Mucosa of descending colon (tissue), 3 donors: Measurements from ENCODE around the gene LGMN. TPM values are rescaled to one million over a fixed set of nuclear protein-coding genes. Genes with fewer than 3 reads are reported as not detected.
"Not testable (repeated sequence)": the region's sequence is repeated elsewhere in the genome, so short reads cannot be mapped to it uniquely, and the experiment has no call there.

ENCODE experiments used
- ATAC-seq: fragments of 200-7000 bp; cut with Tn5 transposase; one replicate; pipeline ENCODE4 v1.9.1; 2020; ENCODE audit warnings: mild to moderate bottlenecking, moderate library complexity
- DNase-seq, 3 donors: peaks; one replicate each; pipeline ENCODE4 v3.0.0-alpha.2; 2020
- H3K36me3 ChIP-seq: fragments of 200-600 bp; one replicate; pipeline ENCODE4 v1.8.0; 2021; ENCODE audit warnings: low read depth, mild to moderate bottlenecking
- H3K4me1 ChIP-seq: fragments of 200-600 bp; one replicate; pipeline ENCODE4 v1.8.0; 2021; ENCODE audit warnings: low read depth, mild to moderate bottlenecking
- H3K4me3 ChIP-seq: fragments of 200-600 bp; one replicate; pipeline ENCODE4 v1.8.0; 2021; ENCODE audit warnings: mild to moderate bottlenecking
- H3K9me3 ChIP-seq: fragments of 200-600 bp; one replicate; pipeline ENCODE4 v1.8.0; 2021; ENCODE audit warnings: mild to moderate bottlenecking
- CTCF ChIP-seq: fragments of 200-600 bp; IDR thresholded peaks from one replicate; pipeline ENCODE4 v1.8.0; 2022; ENCODE audit warnings: antibody characterized with exemption, mild to moderate bottlenecking
- intact Hi-C, 2 donors: fragments of 100-400 bp; cut with DNase I in 1 of 2; cut with micrococcal nuclease in 1 of 2; formaldehyde crosslinking; loops; one replicate each; pipeline versions ENCODE4 v1.11.0 to v1.11.1; 2022; cut with DNase I, micrococcal nuclease
- total RNA-seq, 3 donors: library from RNA; stranded (reverse); fragmentation: NEBNext Ultra II Directional in 2 of 3; extraction: Animal tissue kit (Norgen Biotek cat#: 25700) in 2 of 3; gene quantifications; one replicate each; pipeline versions ENCODE4 v1.2.1 to v1.2.4, GENCODE V29; 2021 to 2023
- donor health status: DM: no; HTN: no; CAD: no; lungs with moderate emphysema.
- donor health status: DM: no; HTN: no; CAD: no.
- donor health status: DM: no; HTN: yes; CAD: no.

LGMN gene
- total RNA-seq, 3 donors from 2014 or later: 86.8 to 103 (median 94.3) TPM

DNA sequence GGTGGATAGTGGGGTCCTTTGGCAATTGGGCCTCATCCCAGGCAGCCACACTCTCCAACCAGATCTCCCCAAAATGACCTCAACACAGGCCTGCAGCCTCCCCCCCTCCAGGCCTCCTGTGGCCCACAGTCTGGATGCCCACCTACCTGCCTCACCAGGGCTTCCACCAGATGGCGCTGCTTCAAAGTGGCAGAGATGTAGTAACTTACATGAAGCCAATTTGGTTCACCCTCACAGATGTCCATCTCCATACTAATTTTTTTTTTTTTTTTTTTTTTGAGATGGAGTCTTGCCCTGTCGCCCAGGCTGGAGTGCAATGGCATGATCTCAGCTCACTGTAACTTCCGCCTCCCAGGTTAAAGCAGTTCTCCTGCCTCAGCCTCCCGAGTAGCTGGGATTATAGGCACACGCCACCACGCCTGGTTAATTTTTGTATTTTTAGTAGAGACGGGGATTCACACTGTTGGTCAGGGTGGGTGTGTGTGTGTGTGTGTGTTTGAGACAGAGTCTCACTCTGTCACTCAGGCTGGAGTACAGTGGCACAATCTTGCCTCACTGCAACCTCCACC lies 33.6 kb downstream of the LGMN start:
- ATAC-seq (peak; percentile 79), DNase-seq (peak; percentile 75 to 95 (median 89))
- H3K9me3 ChIP-seq, H3K4me3 ChIP-seq, H3K4me1 ChIP-seq, H3K36me3 ChIP-seq: not testable (repeated sequence)
- peak; percentile 54 for TF ChIP-seq CTCF
- intact Hi-C loops: loop anchor here (1.0 to 10.0 kb wide), 2 partner anchors 68 to 70 kb away; no protein-coding TSS in a partner anchor

DNA sequence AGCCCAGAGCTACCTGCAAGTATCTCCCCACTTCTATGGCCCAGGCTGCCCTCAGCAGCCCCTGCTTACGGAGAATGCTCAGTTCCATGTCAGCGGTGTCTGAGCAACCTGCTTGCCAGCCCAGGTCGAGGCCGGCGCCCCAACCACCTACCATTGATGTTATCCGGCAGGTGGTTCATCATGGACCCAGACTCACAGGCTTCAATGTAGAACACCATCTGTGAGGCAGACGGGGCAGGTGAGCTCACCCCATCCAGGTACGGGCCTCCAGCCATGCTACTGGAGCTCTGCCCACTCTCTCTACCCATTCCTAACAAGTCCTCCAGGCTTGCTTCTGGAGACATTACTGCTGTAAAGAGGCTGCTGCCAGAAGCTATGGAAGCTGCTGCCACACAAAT lies 35.8 kb downstream of the LGMN start:
- no peaks in the 10 kb centered on the region for H3K9me3 ChIP-seq
- H3K36me3 ChIP-seq: no peaks in the 10 kb centered on the region
- no peaks in the 10 kb centered on the region for H3K4me1 ChIP-seq
- TF ChIP-seq CTCF: no peak
- intact Hi-C loops: loop anchor here in 1 of 2 donors (10.0 kb wide), 1 partner anchor 72 kb away; no protein-coding TSS in a partner anchor
- ATAC-seq: no peak
- no peak overlapping the region for H3K4me3 ChIP-seq
- peak in 1 of 3 donors; percentile 13 for DNase-seq

DNA sequence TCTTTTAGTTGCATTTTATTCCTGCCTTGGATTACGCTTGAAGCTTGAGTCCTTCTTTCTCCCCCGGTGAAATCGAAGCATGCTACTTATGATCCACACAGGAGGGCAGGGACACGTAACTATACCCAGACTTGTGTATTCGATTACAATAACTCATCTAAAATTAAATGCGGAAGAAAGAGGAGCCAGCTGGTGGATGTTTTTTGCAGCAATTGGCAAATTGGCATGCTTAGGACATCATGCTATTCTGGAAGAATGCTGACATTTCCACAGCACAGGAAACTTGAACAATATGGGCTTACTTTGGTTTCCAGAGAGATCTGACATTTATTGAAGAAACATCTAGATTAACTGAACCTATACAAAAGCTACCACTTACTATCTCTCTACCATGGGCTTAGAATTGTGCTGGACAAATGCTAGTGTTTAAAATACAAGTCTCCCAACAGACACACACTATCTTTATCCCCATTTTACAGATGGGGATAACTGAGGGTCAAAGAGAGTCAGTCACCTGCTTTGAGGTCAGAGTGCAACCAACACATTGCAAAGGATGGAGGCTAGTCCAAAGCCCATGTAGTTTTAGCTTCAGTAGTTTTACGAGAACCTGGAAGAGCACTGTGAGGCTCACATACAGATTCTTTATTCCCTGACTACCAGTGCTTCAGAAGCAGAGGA lies 36.3 kb downstream of the LGMN start:
- intact Hi-C loops: loop anchor here in 1 of 2 donors (10.0 kb wide), 1 partner anchor 73 kb away; no protein-coding TSS in a partner anchor
- Histone ChIP-seq H3K9me3 (no peaks in the 10 kb centered on the region), H3K4me1 (no peaks in the 10 kb centered on the region), H3K36me3 (no peaks in the 10 kb centered on the region), H3K4me3 (no peak overlapping the region)
- DNase-seq: no peak
- ATAC-seq: no peak
- no peak for TF ChIP-seq CTCF

- ATAC-seq (no peak), DNase-seq (no peak)
- no peak for TF ChIP-seq CTCF
- intact Hi-C loops: loop anchor here in 1 of 2 donors (10.0 kb wide), 1 partner anchor 75 kb away; no protein-coding TSS in a partner anchor
- no peaks in the 10 kb centered on the region for H3K36me3 ChIP-seq
- no peaks in the 10 kb centered on the region for H3K9me3 ChIP-seq
- H3K4me1 ChIP-seq: no peaks in the 10 kb centered on the region
- no peak overlapping the region for H3K4me3 ChIP-seq
Measured at GRCh38 chr14:92710001-92710341, 38.5 kb downstream of the LGMN start.

DNA sequence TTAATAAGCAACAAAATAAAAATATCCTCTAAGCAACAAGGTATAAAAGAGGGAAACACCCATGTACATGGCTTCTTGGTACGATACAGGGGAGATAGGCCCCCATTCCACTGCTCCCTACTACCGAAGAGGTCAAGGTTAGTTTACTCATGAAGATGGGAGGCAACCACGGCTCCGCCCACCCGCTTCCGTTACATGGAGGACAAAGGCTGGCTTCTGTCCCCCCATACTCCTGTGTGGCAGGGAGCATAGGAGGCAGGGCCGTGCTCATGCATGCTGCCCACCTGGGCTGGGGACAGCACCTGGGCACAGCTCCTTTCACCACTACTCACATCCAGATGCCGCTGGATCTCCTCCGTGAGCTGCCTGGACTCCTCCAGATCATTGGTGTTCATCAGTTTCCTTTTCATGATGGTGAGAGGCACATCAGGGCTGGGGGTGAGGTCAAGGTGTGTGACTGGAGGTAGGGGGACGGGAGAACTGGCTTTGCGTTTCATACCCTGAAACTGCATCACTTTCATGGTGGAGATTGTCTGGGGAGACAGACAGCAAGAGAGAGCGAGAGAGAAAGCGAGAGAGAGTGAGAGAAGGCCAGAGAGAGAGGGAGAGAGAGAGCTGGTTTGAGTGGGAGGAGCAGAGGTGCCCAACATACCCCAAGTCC lies 39.0 kb downstream of the LGMN start:
- ATAC-seq (no peak), DNase-seq (no peak)
- intact Hi-C loops: no loop called here
- Histone ChIP-seq H3K9me3 (no peaks in the 10 kb centered on the region), H3K36me3 (no peaks in the 10 kb centered on the region), H3K4me3 (no peak overlapping the region), H3K4me1 (no peaks in the 10 kb centered on the region)
- no peak for TF ChIP-seq CTCF
